ENCODE results near the gene CSMD2.

CSMD2 gene

DNA sequence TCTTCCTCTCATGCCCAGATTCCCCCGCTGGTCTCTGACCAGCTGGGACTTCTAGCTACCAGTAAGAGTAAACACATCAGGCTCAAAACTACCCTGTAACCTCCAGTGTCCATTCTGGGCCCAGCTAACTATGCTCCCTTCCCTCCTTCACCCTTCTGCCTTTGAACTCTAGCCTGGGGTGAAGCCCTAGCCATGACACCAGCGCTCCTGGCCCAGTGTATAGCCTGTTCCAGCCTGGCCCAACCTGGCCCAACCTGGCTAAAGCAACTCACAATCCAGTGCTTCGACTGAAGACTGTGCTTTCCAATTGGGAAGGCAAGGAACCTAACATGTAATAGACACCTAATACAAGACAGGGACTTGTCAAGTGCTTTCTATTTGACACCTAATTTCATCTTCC, 27.6 kb downstream of the CSMD2 start:
- 35% methylated on average over 3 of the region's 3 CpGs for WGBS
- H2BK120ac ChIP-seq (ENCODE audit: low read depth, low read length) = no peak overlapping the region
- no peaks in the 10 kb centered on the region for H3K36me3 ChIP-seq (ENCODE audit: control insufficient read depth in 1 of 2, insufficient read depth in 2 of 2, low read depth in 1 of 2, low read length in 2 of 2)
- no peaks in the 10 kb centered on the region for H3K4me1 ChIP-seq (ENCODE audit: control insufficient read depth, insufficient read depth, low read depth, low read length)
- no peak overlapping the region for H2BK15ac ChIP-seq (ENCODE audit: low read depth, poor library complexity, severe bottlenecking)
- no peak overlapping the region for H3K14ac ChIP-seq (ENCODE audit: low read length in 2 of 2)
- no peak overlapping the region for H4K8ac ChIP-seq (ENCODE audit: low read length)
- H2BK5ac ChIP-seq (ENCODE audit: low read depth, low read length, poor library complexity, severe bottlenecking) = no peak overlapping the region
- no peak for DNase-seq
- no peak overlapping the region for H3K23ac ChIP-seq (ENCODE audit: low read length in 2 of 2)
- H3K27me3 ChIP-seq (ENCODE audit: control insufficient read depth in 1 of 2, insufficient read depth in 1 of 2, low read length in 2 of 2) = no peaks in the 10 kb centered on the region
- no peak overlapping the region for H3K4me3 ChIP-seq (ENCODE audit: insufficient read depth in 1 of 2, low read depth in 1 of 2, low read length in 2 of 2)
- no peak overlapping the region for H3K4me2 ChIP-seq (ENCODE audit: low read length, poor library complexity, severe bottlenecking)
- H3K9me3 ChIP-seq (ENCODE audit: control insufficient read depth, low read length) = no peaks in the 10 kb centered on the region
- no peak overlapping the region for H2AFZ ChIP-seq (ENCODE audit: low read depth, low read length)
- no peak overlapping the region for H3K27ac ChIP-seq (ENCODE audit: low read length, poor library complexity, severe bottlenecking)
- H2BK12ac ChIP-seq (ENCODE audit: low read length in 2 of 2) = no peak overlapping the region
- no peak overlapping the region for H3K18ac ChIP-seq (ENCODE audit: low read depth in 1 of 2, low read length in 2 of 2)
- H2AK5ac ChIP-seq (ENCODE audit: low read length, severe bottlenecking) = no peak overlapping the region
- no peak overlapping the region for H4K91ac ChIP-seq (ENCODE audit: low read length)
- no peak overlapping the region for H3K4ac ChIP-seq (ENCODE audit: low read depth in 1 of 2, low read length in 2 of 2)
- no peak overlapping the region for H3K9ac ChIP-seq (ENCODE audit: low read length)
- no peaks in the 10 kb centered on the region for H3K79me1 ChIP-seq (replicated peaks; ENCODE audit: low read length, poor library complexity, severe bottlenecking)

DNA sequence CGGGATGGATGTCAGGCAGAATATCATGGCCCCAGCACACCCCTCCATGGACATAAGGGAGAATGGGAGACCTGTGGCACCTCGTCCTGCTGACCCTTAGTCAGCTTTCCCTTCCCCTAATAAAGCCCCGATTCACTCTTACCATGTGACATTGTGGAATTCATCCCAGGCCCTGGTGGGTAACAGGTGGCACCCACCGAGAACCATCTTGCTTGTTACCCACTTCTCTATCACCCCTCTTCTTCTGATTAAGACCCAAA, 32.9 kb downstream of the CSMD2 start:
- Histone ChIP-seq H2BK15ac (ENCODE audit: low read depth, poor library complexity, severe bottlenecking) (no peak overlapping the region), H3K79me1 (replicated peaks; ENCODE audit: low read length, poor library complexity, severe bottlenecking) (no peaks in the 10 kb centered on the region), H2AFZ (ENCODE audit: low read depth, low read length) (no peak overlapping the region), H3K18ac (ENCODE audit: low read depth in 1 of 2, low read length in 2 of 2) (no peak overlapping the region), H3K14ac (ENCODE audit: low read length in 2 of 2) (no peak overlapping the region), H3K9me3 (ENCODE audit: control insufficient read depth, low read length) (no peaks in the 10 kb centered on the region), H3K4me3 (ENCODE audit: insufficient read depth in 1 of 2, low read depth in 1 of 2, low read length in 2 of 2) (no peak overlapping the region), H2AK5ac (ENCODE audit: low read length, severe bottlenecking) (no peak overlapping the region), H3K23ac (ENCODE audit: low read length in 2 of 2) (no peak overlapping the region), H3K9ac (ENCODE audit: low read length) (no peak overlapping the region), H3K27me3 (ENCODE audit: control insufficient read depth in 1 of 2, insufficient read depth in 1 of 2, low read length in 2 of 2) (no peaks in the 10 kb centered on the region), H3K27ac (ENCODE audit: low read length, poor library complexity, severe bottlenecking) (no peak overlapping the region), H2BK120ac (ENCODE audit: low read depth, low read length) (no peak overlapping the region), H2BK5ac (ENCODE audit: low read depth, low read length, poor library complexity, severe bottlenecking) (no peak overlapping the region), H3K4me2 (ENCODE audit: low read length, poor library complexity, severe bottlenecking) (no peak overlapping the region), H4K91ac (ENCODE audit: low read length) (no peak overlapping the region), H4K8ac (ENCODE audit: low read length) (no peak overlapping the region), H3K36me3 (ENCODE audit: control insufficient read depth in 1 of 2, insufficient read depth in 2 of 2, low read depth in 1 of 2, low read length in 2 of 2) (no peaks in the 10 kb centered on the region), H2BK12ac (ENCODE audit: low read length in 2 of 2) (no peak overlapping the region), H3K4me1 (ENCODE audit: control insufficient read depth, insufficient read depth, low read depth, low read length) (no peaks in the 10 kb centered on the region), H3K4ac (ENCODE audit: low read depth in 1 of 2, low read length in 2 of 2) (no peak overlapping the region)
- 72% methylated on average over 4 of the region's 4 CpGs for WGBS
- DNase-seq = no peak

GRCh38 chr1:34131396-34132160, 33.5 kb downstream of the CSMD2 start:
- Histone ChIP-seq H3K9ac (ENCODE audit: low read length) (no peak overlapping the region), H3K4ac (ENCODE audit: low read depth in 1 of 2, low read length in 2 of 2) (no peak overlapping the region), H2AK5ac (ENCODE audit: low read length, severe bottlenecking) (no peak overlapping the region), H4K91ac (ENCODE audit: low read length) (no peak overlapping the region), H3K27ac (ENCODE audit: low read length, poor library complexity, severe bottlenecking) (no peak overlapping the region), H2BK5ac (ENCODE audit: low read depth, low read length, poor library complexity, severe bottlenecking) (no peak overlapping the region), H3K9me3 (ENCODE audit: control insufficient read depth, low read length) (no peaks in the 10 kb centered on the region), H3K4me2 (ENCODE audit: low read length, poor library complexity, severe bottlenecking) (no peak overlapping the region), H2BK12ac (ENCODE audit: low read length in 2 of 2) (no peak overlapping the region), H3K36me3 (ENCODE audit: control insufficient read depth in 1 of 2, insufficient read depth in 2 of 2, low read depth in 1 of 2, low read length in 2 of 2) (no peaks in the 10 kb centered on the region), H2BK15ac (ENCODE audit: low read depth, poor library complexity, severe bottlenecking) (no peak overlapping the region), H3K23ac (ENCODE audit: low read length in 2 of 2) (no peak overlapping the region), H2BK120ac (ENCODE audit: low read depth, low read length) (no peak overlapping the region), H2AFZ (ENCODE audit: low read depth, low read length) (no peak overlapping the region), H3K14ac (ENCODE audit: low read length in 2 of 2) (no peak overlapping the region), H3K4me3 (ENCODE audit: insufficient read depth in 1 of 2, low read depth in 1 of 2, low read length in 2 of 2) (no peak overlapping the region), H3K18ac (ENCODE audit: low read depth in 1 of 2, low read length in 2 of 2) (no peak overlapping the region), H3K79me1 (replicated peaks; ENCODE audit: low read length, poor library complexity, severe bottlenecking) (no peaks in the 10 kb centered on the region), H3K4me1 (ENCODE audit: control insufficient read depth, insufficient read depth, low read depth, low read length) (no peaks in the 10 kb centered on the region), H4K8ac (ENCODE audit: low read length) (no peak overlapping the region), H3K27me3 (ENCODE audit: control insufficient read depth in 1 of 2, insufficient read depth in 1 of 2, low read length in 2 of 2) (no peaks in the 10 kb centered on the region)
- no peak for DNase-seq
- 75% methylated on average over 3 of the region's 3 CpGs for WGBS

- WGBS = 71% methylated on average over 5 of the region's 5 CpGs
- Histone ChIP-seq H3K27ac (ENCODE audit: low read length, poor library complexity, severe bottlenecking) (no peak overlapping the region), H3K9ac (ENCODE audit: low read length) (no peak overlapping the region), H3K9me3 (ENCODE audit: control insufficient read depth, low read length) (no peaks in the 10 kb centered on the region), H3K4me2 (ENCODE audit: low read length, poor library complexity, severe bottlenecking) (no peak overlapping the region), H2BK12ac (ENCODE audit: low read length in 2 of 2) (no peak overlapping the region), H2BK15ac (ENCODE audit: low read depth, poor library complexity, severe bottlenecking) (no peak overlapping the region), H3K27me3 (ENCODE audit: control insufficient read depth in 1 of 2, insufficient read depth in 1 of 2, low read length in 2 of 2) (no peaks in the 10 kb centered on the region), H3K4me3 (ENCODE audit: insufficient read depth in 1 of 2, low read depth in 1 of 2, low read length in 2 of 2) (no peak overlapping the region), H3K18ac (ENCODE audit: low read depth in 1 of 2, low read length in 2 of 2) (no peak overlapping the region), H3K4me1 (ENCODE audit: control insufficient read depth, insufficient read depth, low read depth, low read length) (no peaks in the 10 kb centered on the region), H4K8ac (ENCODE audit: low read length) (no peak overlapping the region), H3K14ac (ENCODE audit: low read length in 2 of 2) (no peak overlapping the region), H2BK5ac (ENCODE audit: low read depth, low read length, poor library complexity, severe bottlenecking) (no peak overlapping the region), H3K4ac (ENCODE audit: low read depth in 1 of 2, low read length in 2 of 2) (no peak overlapping the region), H2BK120ac (ENCODE audit: low read depth, low read length) (no peak overlapping the region), H3K36me3 (ENCODE audit: control insufficient read depth in 1 of 2, insufficient read depth in 2 of 2, low read depth in 1 of 2, low read length in 2 of 2) (no peaks in the 10 kb centered on the region), H2AFZ (ENCODE audit: low read depth, low read length) (no peak overlapping the region), H3K79me1 (replicated peaks; ENCODE audit: low read length, poor library complexity, severe bottlenecking) (no peaks in the 10 kb centered on the region), H4K91ac (ENCODE audit: low read length) (no peak overlapping the region), H2AK5ac (ENCODE audit: low read length, severe bottlenecking) (no peak overlapping the region), H3K23ac (ENCODE audit: low read length in 2 of 2) (no peak overlapping the region)
- DNase-seq = no peak
These were observed 34.7 kb downstream of the CSMD2 start for GRCh38 chr1:34130306-34130705.
